Measurements from ENCODE around the gene MGST2.

DNA sequence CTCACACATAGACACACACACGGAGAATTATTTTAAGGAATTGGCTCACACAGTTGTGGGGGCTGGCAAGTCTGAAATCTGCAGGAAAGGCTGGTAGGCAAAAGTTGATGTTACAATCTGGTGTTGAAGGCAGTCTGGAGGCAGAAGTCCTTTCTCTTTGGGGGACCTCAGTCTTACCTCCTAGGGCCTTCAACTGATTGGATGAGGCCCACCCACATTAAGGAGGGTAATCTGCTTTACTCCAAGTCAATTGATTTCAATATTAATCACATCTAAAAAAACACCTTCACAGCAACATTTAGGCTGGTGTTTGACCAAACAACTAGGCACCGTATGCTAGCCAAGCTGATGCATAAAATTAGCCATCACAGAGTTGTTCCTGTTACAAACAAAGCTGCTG, 10.7 kb downstream of the MGST2 start:
- TF ChIP-seq POLR2A (IDR thresholded peaks at IDR 0.05; ENCODE audit: low read length) (no peak), GATA1 (IDR thresholded peaks at IDR 0.05; ENCODE audit: low read depth, low read length) (no peak)
